SU-DHL-6 (cell line): Measurements from ENCODE around the gene HSPA8.

Source experiments
- H2AFZ ChIP-seq: fragments of 200-600 bp; sonication (generic); 2 replicates; pipeline ENCODE4 v1.6.1; 2014; ENCODE audit warnings: low read depth, mild to moderate bottlenecking, moderate library complexity, mixed read lengths, antibody characterized with exemption, low read length; ENCODE audit not compliant: severe bottlenecking
- H3F3A ChIP-seq: fragments of 200-600 bp; shearing (Covaris generic); 2 replicates; pipeline ENCODE4 v1.6.0; 2016; ENCODE audit warnings: antibody characterized with exemption, mild to moderate bottlenecking; ENCODE audit not compliant: insufficient read depth
- H3K27ac ChIP-seq: fragments of 200-600 bp; sonication (generic); 2 replicates; pipeline ENCODE4 v1.5.1; 2016; ENCODE audit warnings: low read depth, mild to moderate bottlenecking, low read length, moderate library complexity, mixed read lengths
- H3K27me3 ChIP-seq: fragments of 200-600 bp; sonication (generic), shearing (Covaris generic); 2 replicates; pipeline ENCODE4 v1.6.0; 2014; ENCODE audit warnings: mild to moderate bottlenecking, low read length
- H3K36me3 ChIP-seq: fragments of 200-600 bp; sonication (generic); 2 replicates; pipeline ENCODE4 v1.6.1; 2014; ENCODE audit warnings: mild to moderate bottlenecking, low read length, mixed read lengths
- H3K4me2 ChIP-seq: fragments of 300-600, 200-600 bp; shearing (Covaris generic), sonication (generic); 2 replicates; pipeline ENCODE4 v1.6.0; 2014; ENCODE audit warnings: low read length, low read depth, mild to moderate bottlenecking; ENCODE audit not compliant: poor library complexity, severe bottlenecking
- H3K4me3 ChIP-seq: fragments of 200-600 bp; sonication (generic); 2 replicates; pipeline ENCODE4 v1.5.1; 2014; ENCODE audit warnings: antibody characterized with exemption, low read length, mild to moderate bottlenecking, mixed read lengths; ENCODE audit not compliant: insufficient read depth, poor library complexity, severe bottlenecking
- H3K79me2 ChIP-seq: fragments of 200-600 bp; sonication (generic); 2 replicates; pipeline ENCODE4 v1.6.1; 2014; ENCODE audit warnings: mild to moderate bottlenecking, low read length, moderate library complexity; ENCODE audit not compliant: insufficient read depth
- H3K9ac ChIP-seq: fragments of 200-600 bp; sonication (generic); 2 replicates; pipeline ENCODE4 v1.7.0; 2014; ENCODE audit warnings: mild to moderate bottlenecking, low read length
- H3K9me2 ChIP-seq: fragments of 200-600 bp; sonication (generic); replicated peaks from 2 replicates; pipeline ENCODE4 v1.6.1; 2014; ENCODE audit warnings: low read length; ENCODE audit not compliant: insufficient read depth
- H3K9me3 ChIP-seq: fragments of 200-600 bp; sonication (generic); 2 replicates; pipeline ENCODE4 v1.6.1; 2014; ENCODE audit warnings: low read length, mixed read lengths; ENCODE audit not compliant: insufficient read depth
- H4K20me1 ChIP-seq: fragments of 200-600 bp; sonication (generic); 2 replicates; pipeline ENCODE4 v1.6.1; 2014; ENCODE audit warnings: low read depth, mild to moderate bottlenecking, antibody characterized with exemption, low read length, moderate library complexity, mixed read lengths
- CTCF ChIP-seq: fragments of 200-600 bp; sonication (generic); IDR thresholded peaks from one replicate; pipeline ENCODE4 v1.5.1; 2017; ENCODE audit warnings: antibody characterized with exemption, mild to moderate bottlenecking, low read length, moderate library complexity; ENCODE audit not compliant: insufficient read depth, poor library complexity, severe bottlenecking
- EZH2phosphoT487 ChIP-seq: fragments of 200-600 bp; sonication (generic), shearing (Covaris generic); conservative IDR thresholded peaks from 2 replicates; pipeline ENCODE4 v1.6.1; 2018; ENCODE audit warnings: mild to moderate bottlenecking, antibody characterized with exemption, low read length, moderate library complexity, mixed read lengths

HSPA8 gene

GRCh38 chr11:123065621-123066020 is 3.7 kb upstream of the HSPA8 start:
- no peaks in the 10 kb centered on the region for H3K27me3 ChIP-seq
- peaks cover 6% of the 10 kb centered on the region for H4K20me1 ChIP-seq
- peaks cover 12% of the 10 kb centered on the region for H3K36me3 ChIP-seq
- no peak overlapping the region for H2AFZ ChIP-seq
- H3K27ac ChIP-seq = peak overlapping the region; percentile 95
- H3K4me2 ChIP-seq = peak overlapping the region; percentile 85
- H3K9me2 ChIP-seq = no peaks in the 10 kb centered on the region
- no peak overlapping the region for H3K4me3 ChIP-seq
- no peaks in the 10 kb centered on the region for H3K9me3 ChIP-seq
- H3F3A ChIP-seq = peaks cover 31% of the 10 kb centered on the region
- H3K79me2 ChIP-seq = peaks cover 28% of the 10 kb centered on the region
- peak overlapping the region; percentile 97; the same call in 1 of the 2 replicates for H3K9ac ChIP-seq
- TF ChIP-seq CTCF (no peak), EZH2phosphoT487 (no peak)

GRCh38 chr11:123063826-123064657 is 2.1 kb upstream of the HSPA8 start:
- peak overlapping the region; percentile 85 for H3K4me3 ChIP-seq
- H3K27me3 ChIP-seq = no peaks in the 10 kb centered on the region
- H3K9me3 ChIP-seq = no peaks in the 10 kb centered on the region
- peaks cover 40% of the 10 kb centered on the region for H3K79me2 ChIP-seq
- H2AFZ ChIP-seq = no peak overlapping the region
- TF ChIP-seq EZH2phosphoT487 (no peak), CTCF (no peak)
- peak overlapping the region; percentile 85 for H3K4me2 ChIP-seq
- peaks cover 20% of the 10 kb centered on the region for H4K20me1 ChIP-seq
- H3K36me3 ChIP-seq = peaks cover 28% of the 10 kb centered on the region
- H3K9ac ChIP-seq = peak overlapping the region; percentile 97
- peak overlapping the region; percentile 95 for H3K27ac ChIP-seq
- peaks cover 44% of the 10 kb centered on the region for H3F3A ChIP-seq
- no peaks in the 10 kb centered on the region for H3K9me2 ChIP-seq

- Histone ChIP-seq H4K20me1 (peaks cover 28% of the 10 kb centered on the region), H3K4me3 (peak overlapping the region; percentile 85), H3F3A (peaks cover 49% of the 10 kb centered on the region), H3K27ac (peak overlapping the region; percentile 95), H3K79me2 (peaks cover 40% of the 10 kb centered on the region), H3K9ac (peak overlapping the region; percentile 97), H3K27me3 (no peaks in the 10 kb centered on the region), H2AFZ (no peak overlapping the region), H3K4me2 (peak overlapping the region; percentile 85), H3K9me2 (no peaks in the 10 kb centered on the region), H3K36me3 (peaks cover 37% of the 10 kb centered on the region), H3K9me3 (no peaks in the 10 kb centered on the region)
- no peak for TF ChIP-seq EZH2phosphoT487
- no peak for TF ChIP-seq CTCF
These were observed 1.2 kb upstream of the HSPA8 start for GRCh38 chr11:123062892-123063825.
